ENCODE measurements around the gene MSRB3. TPM values are rescaled to one million over a fixed set of nuclear protein-coding genes. Genes with fewer than 3 reads are reported as not detected.
A peak's percentile ranks its signal among the peaks of the same experiment; 100 is the strongest.
"Not testable (repeated sequence)": the region's sequence is repeated elsewhere in the genome, so short reads cannot be mapped to it uniquely, and the experiment has no call there.

MSRB3 gene
- total RNA-seq, 2 donors from 2014 or later = 3.6 to 14.5 TPM

- TF ChIP-seq POLR2A (IDR thresholded peaks at IDR 0.05) (no peak), CTCF (IDR thresholded peaks at IDR 0.05) (no peak)
- intact Hi-C loops (cut with DNase I) = loop anchor here (10.0 kb wide), 1 partner anchor 796 kb away; no protein-coding TSS in a partner anchor
- no peak for ATAC-seq
- no peaks in the 10 kb centered on the region for H3K4me1 ChIP-seq
- H3K27me3 ChIP-seq = no peaks in the 10 kb centered on the region
- H3K36me3 ChIP-seq (replicated peaks in 1 of 2; ENCODE audit: insufficient read depth in 1 of 2, low read depth in 2 of 2) = no peaks in the 10 kb centered on the region
- no peaks in the 10 kb centered on the region for H3K9me3 ChIP-seq
- DNase-seq = no peak
- no peak overlapping the region for H3K27ac ChIP-seq
- WGBS, 2 donors = 47 to 49% methylated on average over 3 of the region's 3 CpGs
- H3K4me3 ChIP-seq = no peak overlapping the region
Measured at GRCh38 chr12:65308601-65309071, 30.2 kb downstream of the MSRB3 start.

GRCh38 chr12:65311260-65311659, 32.8 kb downstream of the MSRB3 start:
- WGBS, 2 donors = 39 to 59% methylated on average over 1 of the region's 1 CpG
- Histone ChIP-seq H3K27me3 (no peaks in the 10 kb centered on the region), H3K4me3 (no peak overlapping the region), H3K4me1 (no peaks in the 10 kb centered on the region), H3K36me3 (replicated peaks in 1 of 2; ENCODE audit: insufficient read depth in 1 of 2, low read depth in 2 of 2) (no peaks in the 10 kb centered on the region), H3K27ac (no peak overlapping the region), H3K9me3 (no peaks in the 10 kb centered on the region)
- DNase-seq = no peak
- ATAC-seq = no peak
- TF ChIP-seq POLR2A (IDR thresholded peaks at IDR 0.05) = no peak
- TF ChIP-seq CTCF (IDR thresholded peaks at IDR 0.05) = no peak
- intact Hi-C loops (cut with DNase I) = loop anchor here (10.0 kb wide), 1 partner anchor 674 kb away; no protein-coding TSS in a partner anchor

GRCh38 chr12:65313719-65314317, 35.3 kb downstream of the MSRB3 start:
- H3K4me3 ChIP-seq = no peak overlapping the region
- H3K9me3 ChIP-seq = no peaks in the 10 kb centered on the region
- DNase-seq (no peak), ATAC-seq (no peak)
- TF ChIP-seq CTCF (IDR thresholded peaks at IDR 0.05) (peak; percentile 29 to 72 (median 59)), POLR2A (IDR thresholded peaks at IDR 0.05) (no peak)
- 2 to 19% methylated on average over 2 of the region's 2 CpGs for WGBS, 2 donors
- no peaks in the 10 kb centered on the region for H3K36me3 ChIP-seq (replicated peaks in 1 of 2; ENCODE audit: insufficient read depth in 1 of 2, low read depth in 2 of 2)
- no peak overlapping the region for H3K27ac ChIP-seq
- no peaks in the 10 kb centered on the region for H3K4me1 ChIP-seq
- intact Hi-C loops (cut with DNase I) = loop anchor here (10.0 kb wide), 1 partner anchor 671 kb away; no protein-coding TSS in a partner anchor
- H3K27me3 ChIP-seq = no peaks in the 10 kb centered on the region

- not testable (repeated sequence) for DNase-seq; H3K4me3 ChIP-seq; H3K27ac ChIP-seq; H3K9me3 ChIP-seq; H3K4me1 ChIP-seq; ATAC-seq; H3K36me3 ChIP-seq (replicated peaks in 1 of 2; ENCODE audit: insufficient read depth in 1 of 2, low read depth in 2 of 2); H3K27me3 ChIP-seq
- 91 to 92% methylated on average over 12 of the region's 12 CpGs for WGBS, 2 donors
- intact Hi-C loops (cut with DNase I) = loop anchor here (10.0 kb wide), 1 partner anchor 670 kb away; no protein-coding TSS in a partner anchor
Measured at GRCh38 chr12:65315238-65315637, 36.8 kb downstream of the MSRB3 start.

GRCh38 chr12:65318186-65318685, 39.8 kb downstream of the MSRB3 start:
- Histone ChIP-seq H3K36me3 (replicated peaks in 1 of 2; ENCODE audit: insufficient read depth in 1 of 2, low read depth in 2 of 2) (no peaks in the 10 kb centered on the region), H3K4me3 (no peak overlapping the region), H3K27ac (no peak overlapping the region), H3K9me3 (no peaks in the 10 kb centered on the region), H3K27me3 (no peaks in the 10 kb centered on the region), H3K4me1 (peaks cover 10% of the 10 kb centered on the region)
- ATAC-seq = no peak
- WGBS, 2 donors = 83 to 87% methylated on average over 4 of the region's 4 CpGs
- no peak for TF ChIP-seq POLR2A (IDR thresholded peaks at IDR 0.05)
- no peak for TF ChIP-seq CTCF (IDR thresholded peaks at IDR 0.05)
- intact Hi-C loops (cut with DNase I) = loop anchor here (10.0 kb wide), 1 partner anchor 667 kb away; no protein-coding TSS in a partner anchor
- no peak for DNase-seq

Measured in body of pancreas (tissue), 4 donors.